Measurements from ENCODE around the gene TTLL5. TPM values are rescaled to one million over a fixed set of nuclear protein-coding genes. Genes with fewer than 3 reads are reported as not detected.

Gene TTLL5
- total and polyA plus RNA-seq, 2 of the 13 experiments (the other 11 are each of a cell fraction or from before 2014, with no cell fraction given): 11.8 to 18.8 TPM

- H3K27me3 ChIP-seq (ENCODE audit: control insufficient read depth in 1 of 2, insufficient read depth in 2 of 2, low read length in 2 of 2): no peaks in the 10 kb centered on the region
- no peaks in the 10 kb centered on the region for H3K79me2 ChIP-seq (ENCODE audit: insufficient read depth, low read length)
- POLR2A ChIA-PET: no interaction called here
- H3K36me3 ChIP-seq (replicated peaks in 1 of 2; ENCODE audit: control insufficient read depth in 1 of 2, insufficient read depth in 2 of 2, low read length in 2 of 2): peaks cover 3 to 31% of the 10 kb centered on the region in 2 experiments
- H3K27ac ChIP-seq (ENCODE audit: extremely low read length, insufficient read depth, low read length): no peak overlapping the region
- DNase-seq (ENCODE audit: low spot score) (no peak), ATAC-seq (no peak), FAIRE-seq (no peak)
- TF ChIP-seq ZNF382 (CRISPR knock-in tag; IDR thresholded peaks at IDR 0.05; ENCODE audit: borderline replicate concordance) (no peak), PATZ1 (CRISPR knock-in tag; IDR thresholded peaks at IDR 0.05) (no peak), TEAD3 (CRISPR knock-in tag; optimal IDR thresholded peaks at IDR 0.05; ENCODE audit: borderline replicate concordance) (no peak), MED8 (CRISPR knock-in tag; IDR thresholded peaks at IDR 0.05; ENCODE audit: insufficient replicate concordance) (no peak)
- no peak overlapping the region for H2AFZ ChIP-seq (ENCODE audit: low read length)
- CTCF ChIA-PET (ENCODE audit: low intra/inter-chr PET ratio, low total read pairs): no interaction called here
- no peak overlapping the region for H3K9ac ChIP-seq (ENCODE audit: insufficient read depth, low read depth, low read length)
- H3K4me3 ChIP-seq (replicated peaks in 1 of 3; ENCODE audit: insufficient read depth in 1 of 3, low read depth in 2 of 3, low read length in 3 of 3): no peak overlapping the region
- in situ Hi-C loops (cut with HindIII; ENCODE audit: extremely low pct_ligation_motif_present, low pct_unique_long_range_greater_than_20kb) (no loop called here), intact Hi-C loops (cut with micrococcal nuclease; ENCODE audit: unreplicated experiment) (no loop called here)
- no peaks in the 10 kb centered on the region for H3K9me3 ChIP-seq (ENCODE audit: low read length)
- no peak overlapping the region for H3K4me2 ChIP-seq (ENCODE audit: low read depth, low read length)
- BruUV-seq (replicated peaks): no TSS peak
- no peaks in the 10 kb centered on the region for H4K20me1 ChIP-seq (ENCODE audit: insufficient read depth, low read length)
- H3K4me1 ChIP-seq (ENCODE audit: insufficient read depth, low read length): no peaks in the 10 kb centered on the region
Measured at GRCh38 chr14:75736845-75737485, 75.9 kb downstream of the TTLL5 start.

- H3K79me2 ChIP-seq (ENCODE audit: insufficient read depth, low read length): no peaks in the 10 kb centered on the region
- H2AFZ ChIP-seq (ENCODE audit: low read length): no peak overlapping the region
- no peak overlapping the region for H3K9ac ChIP-seq (ENCODE audit: insufficient read depth, low read depth, low read length)
- no peaks in the 10 kb centered on the region for H3K9me3 ChIP-seq (ENCODE audit: low read length)
- POLR2A ChIA-PET: no interaction called here
- H3K27me3 ChIP-seq (ENCODE audit: control insufficient read depth in 1 of 2, insufficient read depth in 2 of 2, low read length in 2 of 2): no peaks in the 10 kb centered on the region
- no peaks in the 10 kb centered on the region for H3K4me1 ChIP-seq (ENCODE audit: insufficient read depth, low read length)
- DNase-seq (ENCODE audit: low spot score) (no peak), ATAC-seq (no peak), FAIRE-seq (no peak)
- peaks cover 3 to 30% of the 10 kb centered on the region in 2 experiments; a peak in 4 of 5 replicates for H3K36me3 ChIP-seq (replicated peaks in 1 of 2; ENCODE audit: control insufficient read depth in 1 of 2, insufficient read depth in 2 of 2, low read length in 2 of 2)
- intact Hi-C loops (cut with micrococcal nuclease; ENCODE audit: unreplicated experiment): no loop called here
- H3K4me2 ChIP-seq (ENCODE audit: low read depth, low read length): no peak overlapping the region
- in situ Hi-C loops (cut with HindIII; ENCODE audit: extremely low pct_ligation_motif_present, low pct_unique_long_range_greater_than_20kb): no loop called here
- CTCF ChIA-PET (ENCODE audit: low intra/inter-chr PET ratio, low total read pairs): no interaction called here
- no TSS peak for BruUV-seq (replicated peaks)
- no peak overlapping the region for H3K27ac ChIP-seq (ENCODE audit: extremely low read length, insufficient read depth, low read length)
- H3K4me3 ChIP-seq (replicated peaks in 1 of 3; ENCODE audit: insufficient read depth in 1 of 3, low read depth in 2 of 3, low read length in 3 of 3): no peak overlapping the region
- WGBS (ENCODE audit: low lambda C conversion rate): 80% methylated on average over 3 of the region's 3 CpGs
- no peaks in the 10 kb centered on the region for H4K20me1 ChIP-seq (ENCODE audit: insufficient read depth, low read length)
- TF ChIP-seq HOXA7 (CRISPR knock-in tag; IDR thresholded peaks at IDR 0.05) (no peak), ZNF605 (CRISPR knock-in tag; IDR thresholded peaks at IDR 0.05) (no peak), TEF (CRISPR knock-in tag; IDR thresholded peaks at IDR 0.05) (no peak), CEBPG (CRISPR knock-in tag; IDR thresholded peaks at IDR 0.05) (no peak)
Measured at GRCh38 chr14:75738192-75738591, 77.1 kb downstream of the TTLL5 start.
